ENCODE data around the gene LRRC18.

DNA sequence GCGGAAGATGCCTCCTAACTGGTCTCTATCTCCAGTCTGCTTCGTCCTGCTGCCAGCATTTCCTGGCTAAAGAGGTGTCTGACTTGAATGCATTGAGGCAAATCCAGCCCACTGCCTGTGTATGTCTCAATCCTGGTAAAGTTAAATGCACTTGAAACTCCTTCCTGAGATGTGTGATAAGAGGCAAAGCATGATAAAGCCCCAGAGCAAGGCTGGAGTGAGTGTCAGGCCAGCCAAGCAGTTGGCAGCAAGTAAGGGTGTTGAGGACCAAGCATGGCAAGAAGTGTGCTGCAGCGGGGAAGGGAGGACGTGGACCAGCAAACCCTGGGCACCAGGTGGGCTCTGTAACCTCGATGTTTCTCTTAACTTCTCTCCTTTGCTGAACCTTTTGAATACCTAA, 29.1 kb downstream of the LRRC18 start:
- TF ChIP-seq, protein P1, sequence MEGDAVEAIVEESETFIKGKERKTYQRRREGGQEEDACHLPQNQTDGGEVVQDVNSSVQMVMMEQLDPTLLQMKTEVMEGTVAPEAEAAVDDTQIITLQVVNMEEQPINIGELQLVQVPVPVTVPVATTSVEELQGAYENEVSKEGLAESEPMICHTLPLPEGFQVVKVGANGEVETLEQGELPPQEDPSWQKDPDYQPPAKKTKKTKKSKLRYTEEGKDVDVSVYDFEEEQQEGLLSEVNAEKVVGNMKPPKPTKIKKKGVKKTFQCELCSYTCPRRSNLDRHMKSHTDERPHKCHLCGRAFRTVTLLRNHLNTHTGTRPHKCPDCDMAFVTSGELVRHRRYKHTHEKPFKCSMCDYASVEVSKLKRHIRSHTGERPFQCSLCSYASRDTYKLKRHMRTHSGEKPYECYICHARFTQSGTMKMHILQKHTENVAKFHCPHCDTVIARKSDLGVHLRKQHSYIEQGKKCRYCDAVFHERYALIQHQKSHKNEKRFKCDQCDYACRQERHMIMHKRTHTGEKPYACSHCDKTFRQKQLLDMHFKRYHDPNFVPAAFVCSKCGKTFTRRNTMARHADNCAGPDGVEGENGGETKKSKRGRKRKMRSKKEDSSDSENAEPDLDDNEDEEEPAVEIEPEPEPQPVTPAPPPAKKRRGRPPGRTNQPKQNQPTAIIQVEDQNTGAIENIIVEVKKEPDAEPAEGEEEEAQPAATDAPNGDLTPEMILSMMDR (IDR thresholded peaks at IDR 0.05; ENCODE audit: borderline replicate concordance, extremely low read depth, low read length, poor library complexity, severe bottlenecking): no peak
- no peak for TF ChIP-seq EZH2 (IDR thresholded peaks at IDR 0.05; ENCODE audit: borderline replicate concordance, low read depth, low read length, severe bottlenecking)
